ENCODE results near the gene EGFR.

EGFR gene

GRCh38 chr7:55127622-55128081 lies 108.8 kb downstream of the EGFR start:
- no peak for DNase-seq (ENCODE audit: low spot score)

- DNase-seq (ENCODE audit: low spot score) = no peak
These were observed 110.0 kb downstream of the EGFR start for GRCh38 chr7:55128693-55129394.

- no peak for DNase-seq (ENCODE audit: low spot score)
These were observed 111.0 kb downstream of the EGFR start for GRCh38 chr7:55129541-55130394.

- DNase-seq (ENCODE audit: low spot score) = no peak
These were observed 111.8 kb downstream of the EGFR start for GRCh38 chr7:55130395-55131141.

GRCh38 chr7:55131142-55131929 lies 112.5 kb downstream of the EGFR start:
- no peak for DNase-seq (ENCODE audit: low spot score)

- DNase-seq (ENCODE audit: low spot score) = no peak
These were observed 113.7 kb downstream of the EGFR start for GRCh38 chr7:55132550-55132889.

GRCh38 chr7:55132890-55133551 lies 114.2 kb downstream of the EGFR start:
- no peak for DNase-seq (ENCODE audit: low spot score)

GRCh38 chr7:55133630-55134358 lies 115.0 kb downstream of the EGFR start:
- DNase-seq (ENCODE audit: low spot score) = no peak

GRCh38 chr7:55134359-55134725 lies 115.5 kb downstream of the EGFR start:
- no peak for DNase-seq (ENCODE audit: low spot score)

GRCh38 chr7:55134786-55135185 lies 116.0 kb downstream of the EGFR start:
- DNase-seq (ENCODE audit: low spot score) = no peak

- DNase-seq (ENCODE audit: low spot score) = no peak
These were observed 116.6 kb downstream of the EGFR start for GRCh38 chr7:55135462-55135861.

- DNase-seq (ENCODE audit: low spot score) = no peak
These were observed 119.8 kb downstream of the EGFR start for GRCh38 chr7:55138663-55139062.

- DNase-seq (ENCODE audit: low spot score) = no peak
These were observed 121.6 kb downstream of the EGFR start for GRCh38 chr7:55140221-55140940.

- no peak for DNase-seq (ENCODE audit: low spot score)
These were observed 122.1 kb downstream of the EGFR start for GRCh38 chr7:55140941-55141278.

- no peak for DNase-seq (ENCODE audit: low spot score)
These were observed 124.2 kb downstream of the EGFR start for GRCh38 chr7:55142919-55143600.

GRCh38 chr7:55144333-55145317 lies 125.8 kb downstream of the EGFR start:
- no peak for DNase-seq (ENCODE audit: low spot score)

GRCh38 chr7:55145606-55146005 lies 126.8 kb downstream of the EGFR start:
- no peak for DNase-seq (ENCODE audit: low spot score)

- DNase-seq (ENCODE audit: low spot score) = no peak
These were observed 128.3 kb downstream of the EGFR start for GRCh38 chr7:55147101-55147500.

All from cerebellar cortex (tissue), 1 donor.